Heart right ventricle (tissue), 16 donors: ENCODE data around the gene RIPK4. TPM values are rescaled to one million over a fixed set of nuclear protein-coding genes. Genes with fewer than 3 reads are reported as not detected.

ENCODE experiments used
- ATAC-seq, 8 donors: fragments of 200-7000 bp; cut with Tn5 transposase; one replicate each; pipeline ENCODE4 v1.9.1; 2020; ENCODE audit warnings: mild to moderate bottlenecking in 8 of 8, moderate library complexity in 8 of 8, moderate number of reproducible peaks in 1 of 8
- DNase-seq, 2 donors: peaks; one replicate each; pipeline ENCODE4 v3.0.0-alpha.2; 2020
- H3K27ac ChIP-seq, 10 donors: fragments of 200-600 bp; sonication (generic) in 2 of 10; one replicate each; pipeline versions ENCODE4 v1.5.0 to v1.8.0; 2020 to 2022; ENCODE audit warnings: mild to moderate bottlenecking in 3 of 10
- H3K27me3 ChIP-seq, 7 donors: fragments of 200-600 bp; one replicate each; pipeline ENCODE4 v1.8.0; 2021 to 2022; ENCODE audit warnings: mild to moderate bottlenecking in 2 of 7
- H3K36me3 ChIP-seq, 9 donors: fragments of 200-600 bp; sonication (generic) in 1 of 9; one replicate each; pipeline versions ENCODE4 v1.5.0 to v1.8.0; 2020 to 2022; ENCODE audit warnings: mild to moderate bottlenecking in 2 of 9
- H3K4me1 ChIP-seq, 9 donors: fragments of 200-600 bp; sonication (generic) in 1 of 9; one replicate each; pipeline versions ENCODE4 v1.5.0 to v1.8.0; 2020 to 2022; ENCODE audit warnings: mild to moderate bottlenecking in 4 of 9
- H3K4me3 ChIP-seq, 10 donors: fragments of 200-600 bp; sonication (generic) in 2 of 10; one replicate each; pipeline versions ENCODE4 v1.5.0 to v1.8.0; 2020 to 2022; ENCODE audit warnings: mild to moderate bottlenecking in 7 of 10, moderate library complexity in 2 of 10
- H3K9me3 ChIP-seq, 11 donors: fragments of 200-600 bp in 10 of 11; sonication (generic) in 2 of 11; one replicate each; pipeline versions ENCODE4 v1.5.0 to v1.8.0; 2013 to 2022; ENCODE audit warnings: mild to moderate bottlenecking in 2 of 11, control low read depth in 1 of 11, moderate library complexity in 1 of 11
- WGBS, 2 donors: extraction: QIAGEN DNeasy Blood & Tissue Kit; methylation state at CpG; one replicate each; pipeline ENCODE4 v1.1.7; 2013; ENCODE audit warnings: inconsistent platforms in 1 of 2; 5-methylcytosine and 5-hydroxymethylcytosine counted together
- intact Hi-C, 10 donors: fragments of 100-400 bp; cut with DNase I; formaldehyde crosslinking; loops; one replicate each; pipeline versions ENCODE4 v1.11.1 to v1.14.2; 2022
- polyA plus RNA-seq, 2 donors: library from polyadenylated mRNA; stranded (reverse); fragments of 200-250 nt; gene quantifications; one replicate each; pipeline ENCODE4 v1.2.3, GENCODE V29; 2013
- total RNA-seq, 10 donors: library from RNA; stranded (reverse); fragmentation: NEBNext Ultra II Directional in 3 of 10; extraction: Animal tissue kit (Norgen Biotek cat#: 25700) in 3 of 10; gene quantifications; one replicate each; pipeline versions ENCODE4 v1.2.1 to v1.2.4, GENCODE V29; 2021 to 2023
- TF ChIP-seq, protein P1 (sequence below), 9 donors: fragments of 200-600 bp; sonication (generic) in 2 of 9; IDR thresholded peaks; one replicate each; pipeline versions ENCODE4 v1.5.0 to v1.8.0; 2021 to 2022; ENCODE audit warnings: antibody characterized with exemption in 9 of 9, mild to moderate bottlenecking in 5 of 9, moderate library complexity in 1 of 9
- donor health status: Arrhythmogenic right ventricular cardiomyopathy.
- donor health status: ischemic (EF 13 %, LVEDD 7.1; RV severe dilation, severe dysfunction).
- donor health status: healthy with polysubstance abuse.
- donor health status: DM: no; HTN: yes; CAD: no.
- donor health status: DM: no; HTN: no; CAD: no.
- donor health status: ischemic (EF 25% LVEDD 6.9; RV normal size, moderate dysfunction).
- donor health status: ischemic (EF 25% LVEDD 5.7; RV mildly dilated, moderate dysfunction).
- donor health status: healthy.
- donor health status: DM: yes; HTN: yes; CAD: no.
- donor health status: Ischemic cardiomyopathy.
- donor health status: ischemic (EF 35%, LVEDD 5.7; RV mildly dilated, moderate dysfunction).
- donor health status: nonischemic (EF 11% LVEDD 7.7; RV severe dilation, severe dysfunction).
- donor health status: DM: yes; HTN: yes; CAD: no.
- donor health status: PGD.
- donor health status: ischemic (EF 29% LVEDD 5.4; RV normal size, mild dysfunction).
- donor health status: nonischemic (EF 23%, LVEDD 6.1; RV moderate dilation, normal function).

The RIPK4 gene
- total and polyA plus RNA-seq, 12 donors: 0.04 to 0.15 (median 0.07) TPM; not detected in 5

DNA sequence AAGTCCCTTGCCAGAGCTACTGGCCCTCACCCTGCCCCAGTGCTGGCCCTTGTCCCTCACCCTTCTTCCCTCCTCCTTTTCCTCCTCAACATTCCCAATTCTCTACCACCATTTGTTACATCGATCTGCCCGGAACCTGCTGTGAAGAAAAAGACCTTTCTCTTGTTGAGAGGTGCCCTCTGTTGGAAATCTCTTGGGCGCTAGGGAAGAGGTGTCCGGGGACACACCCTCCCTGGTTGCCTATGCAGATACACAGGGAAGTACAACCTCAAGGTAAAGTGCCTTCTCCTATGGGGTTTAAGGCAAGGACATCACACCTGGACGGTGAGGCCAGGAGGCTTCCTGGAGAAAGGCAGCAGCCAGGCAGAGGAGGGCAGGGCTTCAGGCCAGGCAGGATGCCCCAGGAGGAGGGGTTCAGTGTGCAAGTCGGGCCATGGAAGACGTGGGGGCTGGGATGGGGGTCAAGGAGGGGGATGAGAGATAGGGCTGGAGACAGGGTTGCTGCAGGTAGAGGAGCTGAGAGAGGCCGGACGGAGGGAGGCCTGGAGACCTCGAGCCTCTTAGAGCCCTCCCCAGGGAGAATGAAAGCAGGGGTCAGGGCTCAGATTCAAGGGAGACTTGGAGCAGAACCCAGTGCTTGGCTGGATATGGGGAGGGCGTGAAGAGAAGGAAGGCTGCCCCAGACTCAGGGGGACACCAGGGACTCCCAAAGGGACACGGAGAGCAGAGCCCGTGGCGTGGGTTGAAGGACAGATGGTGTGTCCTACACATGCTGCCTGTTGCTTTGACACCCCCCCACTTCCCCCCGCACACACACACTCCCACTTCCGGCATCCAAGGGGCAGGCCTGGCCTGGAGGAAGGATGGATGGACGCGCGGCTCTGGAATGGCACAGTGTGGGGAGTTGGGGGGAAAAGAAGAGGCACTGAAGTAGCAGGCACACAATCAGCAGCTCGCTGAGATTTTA, 44.5 kb downstream of the RIPK4 start:
- H3K36me3 ChIP-seq: no peaks in the 10 kb centered on the region
- H3K9me3 ChIP-seq: peaks cover 0 to 3% (median 0%) of the 10 kb centered on the region in 11 donors
- ATAC-seq: no peak
- TF ChIP-seq, protein P1, sequence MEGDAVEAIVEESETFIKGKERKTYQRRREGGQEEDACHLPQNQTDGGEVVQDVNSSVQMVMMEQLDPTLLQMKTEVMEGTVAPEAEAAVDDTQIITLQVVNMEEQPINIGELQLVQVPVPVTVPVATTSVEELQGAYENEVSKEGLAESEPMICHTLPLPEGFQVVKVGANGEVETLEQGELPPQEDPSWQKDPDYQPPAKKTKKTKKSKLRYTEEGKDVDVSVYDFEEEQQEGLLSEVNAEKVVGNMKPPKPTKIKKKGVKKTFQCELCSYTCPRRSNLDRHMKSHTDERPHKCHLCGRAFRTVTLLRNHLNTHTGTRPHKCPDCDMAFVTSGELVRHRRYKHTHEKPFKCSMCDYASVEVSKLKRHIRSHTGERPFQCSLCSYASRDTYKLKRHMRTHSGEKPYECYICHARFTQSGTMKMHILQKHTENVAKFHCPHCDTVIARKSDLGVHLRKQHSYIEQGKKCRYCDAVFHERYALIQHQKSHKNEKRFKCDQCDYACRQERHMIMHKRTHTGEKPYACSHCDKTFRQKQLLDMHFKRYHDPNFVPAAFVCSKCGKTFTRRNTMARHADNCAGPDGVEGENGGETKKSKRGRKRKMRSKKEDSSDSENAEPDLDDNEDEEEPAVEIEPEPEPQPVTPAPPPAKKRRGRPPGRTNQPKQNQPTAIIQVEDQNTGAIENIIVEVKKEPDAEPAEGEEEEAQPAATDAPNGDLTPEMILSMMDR (IDR thresholded peaks at IDR 0.05): no peak
- no peak overlapping the region for H3K27ac ChIP-seq
- H3K4me1 ChIP-seq: peaks cover 0 to 20% (median under 1%) of the 10 kb centered on the region in 9 donors
- H3K4me3 ChIP-seq: no peak overlapping the region
- intact Hi-C loops: loop anchor here in 1 of 10 donors (10.0 kb wide), 1 partner anchor 58 kb away; no protein-coding TSS in a partner anchor
- WGBS, 2 donors: 70 to 76% methylated on average over 20 of the region's 20 CpGs
- no peak for DNase-seq
- H3K27me3 ChIP-seq: peaks cover 3 to 62% (median 52%) of the 10 kb centered on the region in 7 donors

DNA sequence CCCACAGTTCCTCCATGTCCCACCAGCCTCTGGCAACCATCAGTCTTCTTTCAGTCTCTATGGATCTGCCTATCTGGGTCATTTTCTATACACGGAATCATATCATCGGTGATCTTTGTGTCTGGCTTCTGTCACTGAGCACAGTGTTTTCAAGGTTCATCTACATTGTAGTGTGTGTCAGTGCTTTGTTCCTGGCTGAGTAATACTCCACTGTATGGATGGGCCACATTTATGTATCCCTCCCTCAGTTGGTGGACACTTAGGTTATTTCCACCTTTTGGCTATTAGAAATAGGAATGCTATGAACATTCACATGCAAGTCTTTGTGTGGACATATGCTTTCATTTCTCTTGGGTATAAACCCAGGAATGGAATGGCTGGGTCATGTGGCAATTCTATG, 46.6 kb downstream of the RIPK4 start:
- no peak for ATAC-seq
- no peak overlapping the region for H3K4me3 ChIP-seq
- H3K27me3 ChIP-seq: peaks cover under 1 to 62% (median 50%) of the 10 kb centered on the region in 7 donors
- H3K9me3 ChIP-seq: peaks cover 0 to 3% (median 0%) of the 10 kb centered on the region in 11 donors
- TF ChIP-seq, protein P1 (IDR thresholded peaks at IDR 0.05): no peak
- H3K27ac ChIP-seq: no peak overlapping the region
- intact Hi-C loops: loop anchor here in 1 of 10 donors (10.0 kb wide), 1 partner anchor 55 kb away; no protein-coding TSS in a partner anchor
- H3K36me3 ChIP-seq: no peaks in the 10 kb centered on the region
- peaks cover 0 to 2% (median 0%) of the 10 kb centered on the region in 9 donors for H3K4me1 ChIP-seq
- 49 to 88% methylated on average over 2 of the region's 2 CpGs for WGBS, 2 donors
- DNase-seq: no peak

DNA sequence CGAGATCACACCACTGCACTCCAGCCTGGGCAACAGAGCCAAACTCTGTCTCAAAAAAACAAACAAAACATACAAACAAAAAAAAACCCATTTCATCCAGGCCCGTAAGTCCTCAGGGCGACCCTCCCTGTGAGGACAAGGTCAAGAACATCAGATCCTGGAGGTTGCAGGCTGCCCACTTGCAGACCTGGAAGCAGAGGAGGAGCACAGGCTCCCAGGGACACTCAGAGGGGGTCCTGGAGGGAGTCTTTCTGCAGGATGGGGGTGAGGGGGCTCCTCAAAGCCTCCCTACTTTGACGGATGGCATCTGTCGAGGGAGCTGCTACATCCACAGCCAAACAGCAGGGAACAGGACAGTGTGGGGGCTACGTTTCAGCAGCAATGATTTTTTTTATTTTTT, 47.2 kb downstream of the RIPK4 start:
- no peak for ATAC-seq
- Histone ChIP-seq H3K36me3 (no peaks in the 10 kb centered on the region), H3K27me3 (peaks cover 0 to 64% (median 49%) of the 10 kb centered on the region in 7 donors), H3K9me3 (peaks cover 0 to 3% (median 0%) of the 10 kb centered on the region in 11 donors), H3K4me3 (no peak overlapping the region), H3K4me1 (no peaks in the 10 kb centered on the region), H3K27ac (no peak overlapping the region)
- TF ChIP-seq, protein P1 (IDR thresholded peaks at IDR 0.05): no peak
- no peak for DNase-seq
- intact Hi-C loops: loop anchor here in 1 of 10 donors (10.0 kb wide), 1 partner anchor 55 kb away; no protein-coding TSS in a partner anchor
- 75 to 79% methylated on average over 6 of the region's 6 CpGs for WGBS, 2 donors

DNA sequence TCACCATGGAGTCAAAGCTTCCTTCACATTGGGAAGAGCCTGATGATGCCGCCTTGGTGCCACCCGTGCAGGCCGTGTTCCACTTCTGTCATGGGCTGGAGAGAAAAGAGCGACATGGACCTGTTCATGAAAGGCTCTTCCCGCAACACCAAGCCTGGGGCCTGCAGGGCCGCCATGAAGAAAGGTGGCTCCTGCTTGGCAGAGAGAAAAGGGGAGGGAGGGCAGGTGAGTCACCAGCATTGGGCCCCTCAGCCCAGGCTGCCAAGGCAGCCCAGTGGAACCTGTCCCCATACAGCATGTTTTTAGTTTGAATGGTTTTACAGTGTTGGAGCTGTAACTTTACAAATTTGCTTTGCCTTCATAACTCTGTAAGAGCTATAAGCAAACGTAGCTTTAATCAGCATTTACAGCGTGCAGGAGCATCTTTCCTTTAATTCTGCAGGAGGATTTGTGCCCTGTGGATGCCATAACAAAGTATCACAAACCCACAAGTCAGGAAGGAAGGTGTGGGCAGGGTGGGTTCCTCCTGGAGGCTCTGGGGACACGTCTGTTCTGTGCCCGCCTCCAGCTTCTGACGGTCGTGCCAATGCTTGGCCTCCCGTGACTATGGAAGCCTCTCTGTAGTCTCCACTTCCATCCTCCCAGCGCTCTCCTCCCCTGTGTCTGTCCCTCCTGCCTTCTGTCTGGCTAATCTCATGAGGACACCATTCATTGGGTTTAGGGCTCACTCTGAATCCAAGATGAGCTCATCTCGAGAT, 49.1 kb downstream of the RIPK4 start:
- Histone ChIP-seq H3K9me3 (peaks cover 0 to 3% (median 0%) of the 10 kb centered on the region in 11 donors), H3K27ac (no peak overlapping the region), H3K4me1 (no peaks in the 10 kb centered on the region), H3K27me3 (peaks cover 0 to 72% (median 57%) of the 10 kb centered on the region in 7 donors), H3K36me3 (no peaks in the 10 kb centered on the region), H3K4me3 (no peak overlapping the region)
- ATAC-seq: no peak
- 80 to 83% methylated on average over 15 of the region's 15 CpGs for WGBS, 2 donors
- intact Hi-C loops: no loop called here
- DNase-seq: no peak
- TF ChIP-seq, protein P1 (IDR thresholded peaks at IDR 0.05): no peak
